HEK293 (cell line): Measurements from ENCODE around the gene PTPRR.

ENCODE experiments used
- CTCF ChIA-PET: fragments of 350-600 bp; formaldehyde crosslinking; extraction: SDS; loops from one replicate; lab custom pipeline; 2021; ENCODE audit warnings: antibody characterized with exemption; lab: Yijun Ruan, JAX
- POLR2A ChIA-PET: fragments of 300-600 bp; formaldehyde crosslinking; extraction: SDS; loops from one replicate; lab custom pipeline; 2020; ENCODE audit warnings: antibody characterized with exemption, inconsistent platforms; lab: Yijun Ruan, JAX
- H3K27ac ChIP-seq: fragments of 200-500 bp; sonication (Bioruptor generic); 2 replicates; pipeline ENCODE4 v1.5.1; 2014; ENCODE audit warnings: low read depth, low read length, control low read depth, inconsistent platforms; ENCODE audit errors: extremely low read depth
- H3K36me3 ChIP-seq, 2 experiments: fragments of 200-500 bp in 1 of 2; sonication (Bioruptor generic) in 1 of 2; 1 replicate in 1 of 2; 2 replicates in 1 of 2; pipeline ENCODE4 v1.5.1; 2014 to 2017; ENCODE audit warnings: inconsistent platforms in 2 of 2, low read length in 2 of 2; ENCODE audit not compliant: control insufficient read depth in 2 of 2, insufficient read depth in 1 of 2
- H3K4me1 ChIP-seq: fragments of 200-500 bp; sonication (Bioruptor generic); 2 replicates; pipeline ENCODE4 v1.5.1; 2014; ENCODE audit warnings: mild to moderate bottlenecking, low read length, inconsistent platforms; ENCODE audit not compliant: control insufficient read depth, insufficient read depth
- H3K4me3 ChIP-seq: 2 replicates; pipeline ENCODE4 v1.5.1; 2011; ENCODE audit warnings: low read depth, mild to moderate bottlenecking, control low read depth, low read length, moderate library complexity
- H3K9me3 ChIP-seq: fragments of 200-500 bp; sonication (Bioruptor generic); 2 replicates; pipeline ENCODE4 v1.5.1; 2014; ENCODE audit warnings: low read depth, low read length, inconsistent platforms; ENCODE audit not compliant: control insufficient read depth, insufficient read depth
- KLF7 ChIP-seq: fragments of 450-650 bp; formaldehyde crosslinking; IDR thresholded peaks from 2 replicates; pipeline ENCODE4 v1.5.1; 2016; ENCODE audit warnings: missing biosample characterization, missing genetic modification characterization, borderline replicate concordance
- KLF9 ChIP-seq: fragments of 450-650 bp; formaldehyde crosslinking; IDR thresholded peaks from 2 replicates; pipeline ENCODE4 v1.5.1; 2016; ENCODE audit warnings: missing biosample characterization, missing genetic modification characterization, low read depth
- ZIC2 ChIP-seq: fragments of 450-650 bp; formaldehyde crosslinking; IDR thresholded peaks from 2 replicates; pipeline ENCODE4 v1.5.1; 2016; ENCODE audit warnings: missing biosample characterization, missing genetic modification characterization
- ZNF239 ChIP-seq: fragments of 450-650 bp; formaldehyde crosslinking; IDR thresholded peaks from 2 replicates; pipeline ENCODE4 v1.5.1; 2016; ENCODE audit warnings: missing biosample characterization, missing genetic modification characterization
- ZNF248 ChIP-seq: fragments of 450-650 bp; formaldehyde crosslinking; IDR thresholded peaks from 2 replicates; pipeline ENCODE4 v1.5.1; 2017; ENCODE audit warnings: missing biosample characterization, missing genetic modification characterization
- ZNF324 ChIP-seq: fragments of 450-650 bp; formaldehyde crosslinking; IDR thresholded peaks from 2 replicates; pipeline ENCODE4 v1.5.1; 2016; ENCODE audit warnings: missing biosample characterization, missing genetic modification characterization
- ZNF366 ChIP-seq: fragments of 450-650 bp; formaldehyde crosslinking; conservative IDR thresholded peaks from 2 replicates; pipeline ENCODE4 v1.5.1; 2016; ENCODE audit warnings: missing biosample characterization, missing genetic modification characterization
- ZNF394 ChIP-seq: fragments of 450-650 bp; formaldehyde crosslinking; IDR thresholded peaks from 2 replicates; pipeline ENCODE4 v1.5.1; 2016; ENCODE audit warnings: missing biosample characterization, missing genetic modification characterization, mild to moderate bottlenecking, moderate library complexity, borderline replicate concordance
- ZNF548 ChIP-seq: fragments of 450-650 bp; formaldehyde crosslinking; IDR thresholded peaks from 2 replicates; pipeline ENCODE4 v1.5.1; 2016; ENCODE audit warnings: missing biosample characterization, missing genetic modification characterization
- ZNF561 ChIP-seq: fragments of 450-650 bp; IDR thresholded peaks from 2 replicates; pipeline ENCODE4 v1.5.1; 2018; ENCODE audit warnings: missing biosample characterization, missing genetic modification characterization, borderline replicate concordance
- ZNF785 ChIP-seq: fragments of 450-650 bp; formaldehyde crosslinking; IDR thresholded peaks from 2 replicates; pipeline ENCODE4 v1.5.1; 2016; ENCODE audit warnings: missing biosample characterization, missing genetic modification characterization
- ZNF791 ChIP-seq: fragments of 450-650 bp; formaldehyde crosslinking; IDR thresholded peaks from 2 replicates; pipeline ENCODE4 v1.5.1; 2016; ENCODE audit warnings: missing biosample characterization, missing genetic modification characterization
- TF ChIP-seq, protein P1 (sequence below): fragments of 450-650 bp; formaldehyde crosslinking; IDR thresholded peaks from 2 replicates; pipeline ENCODE4 v1.5.1; 2016; ENCODE audit warnings: missing biosample characterization, missing genetic modification characterization
- TF ChIP-seq, protein P2 (sequence below): fragments of 450-650 bp; formaldehyde crosslinking; IDR thresholded peaks from 2 replicates; pipeline ENCODE4; 2016; ENCODE audit warnings: missing biosample characterization, missing genetic modification characterization
- TF ChIP-seq, protein P3 (sequence below): fragments of 450-650 bp; formaldehyde crosslinking; IDR thresholded peaks from 2 replicates; pipeline ENCODE4 v1.5.1; 2016; ENCODE audit warnings: missing biosample characterization, missing genetic modification characterization
- TF ChIP-seq, protein P4 (sequence below): fragments of 450-650 bp; formaldehyde crosslinking; IDR thresholded peaks from 2 replicates; pipeline ENCODE4 v1.5.1; 2016; ENCODE audit warnings: missing biosample characterization, missing genetic modification characterization, borderline replicate concordance
- TF ChIP-seq, protein P5 (sequence below): fragments of 450-650 bp; formaldehyde crosslinking; IDR thresholded peaks from 2 replicates; pipeline ENCODE4 v1.5.1; 2016; ENCODE audit warnings: missing biosample characterization, missing genetic modification characterization

Gene PTPRR

DNA sequence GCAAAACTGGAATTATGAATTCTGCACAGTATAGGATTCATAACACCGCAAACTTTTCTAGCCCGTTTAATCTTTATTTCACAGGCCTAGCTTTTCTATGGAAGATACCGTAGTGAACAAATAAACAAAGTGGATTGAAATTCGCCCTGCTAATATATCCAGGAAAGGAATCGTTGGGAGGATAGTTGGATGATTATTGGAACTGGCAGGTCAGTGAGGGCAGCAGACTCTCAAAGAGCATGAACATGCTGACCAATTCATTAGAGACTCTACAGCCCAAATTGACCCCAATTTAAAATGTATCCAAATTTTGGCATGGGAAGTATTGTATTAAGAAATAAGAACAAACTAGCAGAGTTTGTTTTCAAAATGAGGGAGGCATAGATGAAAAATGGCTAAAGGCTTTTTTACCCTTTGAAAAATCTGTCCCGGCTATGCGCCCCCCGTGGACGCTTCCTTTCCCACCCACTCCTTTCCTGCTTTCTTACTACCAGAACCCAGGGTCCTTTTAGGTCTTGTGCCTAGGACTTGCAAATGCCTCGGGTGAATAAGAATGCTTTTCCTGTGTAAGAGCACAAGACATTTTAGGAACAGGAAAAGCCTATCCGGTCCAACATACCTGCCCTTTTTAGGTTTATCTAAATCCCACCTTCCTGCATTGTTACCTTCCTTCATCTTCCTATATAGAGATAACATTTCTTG lies 198.7 kb downstream of the PTPRR start:
- Histone ChIP-seq H3K4me1 (no peaks in the 10 kb centered on the region), H3K9me3 (no peaks in the 10 kb centered on the region), H3K27ac (no peak overlapping the region), H3K36me3 (no peaks in the 10 kb centered on the region), H3K4me3 (no peak overlapping the region)
- CTCF ChIA-PET = interaction anchor here (0.7 to 3.8 kb wide), 5 partner anchors 128 to 842 kb away, joined by 3 to 21 read pairs (median 5); no protein-coding TSS in a partner anchor
- TF ChIP-seq ZNF561 (tag by site-specific recombination) (no peak), ZNF324 (no peak), ZNF394 (tag by site-specific recombination) (no peak), ZNF791 (tag by site-specific recombination) (no peak), KLF9 (tag by site-specific recombination) (no peak), ZNF785 (tag by site-specific recombination) (no peak), ZNF366 (no peak), ZIC2 (tag by site-specific recombination) (no peak), KLF7 (tag by site-specific recombination) (no peak)
- TF ChIP-seq, protein P1, sequence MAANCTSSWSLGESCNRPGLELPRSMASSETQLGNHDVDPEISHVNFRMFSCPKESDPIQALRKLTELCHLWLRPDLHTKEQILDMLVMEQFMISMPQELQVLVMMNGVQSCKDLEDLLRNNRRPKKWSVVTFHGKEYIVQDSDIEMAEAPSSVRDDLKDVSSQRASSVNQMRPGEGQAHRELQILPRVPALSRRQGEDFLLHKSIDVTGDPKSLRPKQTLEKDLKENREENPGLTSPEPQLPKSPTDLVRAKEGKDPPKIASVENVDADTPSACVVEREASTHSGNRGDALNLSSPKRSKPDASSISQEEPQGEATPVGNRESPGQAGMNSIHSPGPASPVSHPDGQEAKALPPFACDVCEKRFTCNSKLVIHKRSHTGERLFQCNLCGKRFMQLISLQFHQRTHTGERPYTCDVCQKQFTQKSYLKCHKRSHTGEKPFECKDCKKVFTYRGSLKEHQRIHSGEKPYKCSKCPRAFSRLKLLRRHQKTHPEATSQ = no peak
- TF ChIP-seq, protein P2, sequence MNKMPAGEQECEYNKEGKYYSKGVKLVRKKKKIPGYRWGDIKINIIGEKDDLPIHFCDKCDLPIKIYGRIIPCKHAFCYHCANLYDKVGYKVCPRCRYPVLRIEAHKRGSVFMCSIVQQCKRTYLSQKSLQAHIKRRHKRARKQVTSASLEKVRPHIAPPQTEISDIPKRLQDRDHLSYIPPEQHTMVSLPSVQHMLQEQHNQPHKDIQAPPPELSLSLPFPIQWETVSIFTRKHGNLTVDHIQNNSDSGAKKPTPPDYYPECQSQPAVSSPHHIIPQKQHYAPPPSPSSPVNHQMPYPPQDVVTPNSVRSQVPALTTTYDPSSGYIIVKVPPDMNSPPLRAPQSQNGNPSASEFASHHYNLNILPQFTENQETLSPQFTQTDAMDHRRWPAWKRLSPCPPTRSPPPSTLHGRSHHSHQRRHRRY (tag by site-specific recombination) = no peak
- TF ChIP-seq, protein P3, sequence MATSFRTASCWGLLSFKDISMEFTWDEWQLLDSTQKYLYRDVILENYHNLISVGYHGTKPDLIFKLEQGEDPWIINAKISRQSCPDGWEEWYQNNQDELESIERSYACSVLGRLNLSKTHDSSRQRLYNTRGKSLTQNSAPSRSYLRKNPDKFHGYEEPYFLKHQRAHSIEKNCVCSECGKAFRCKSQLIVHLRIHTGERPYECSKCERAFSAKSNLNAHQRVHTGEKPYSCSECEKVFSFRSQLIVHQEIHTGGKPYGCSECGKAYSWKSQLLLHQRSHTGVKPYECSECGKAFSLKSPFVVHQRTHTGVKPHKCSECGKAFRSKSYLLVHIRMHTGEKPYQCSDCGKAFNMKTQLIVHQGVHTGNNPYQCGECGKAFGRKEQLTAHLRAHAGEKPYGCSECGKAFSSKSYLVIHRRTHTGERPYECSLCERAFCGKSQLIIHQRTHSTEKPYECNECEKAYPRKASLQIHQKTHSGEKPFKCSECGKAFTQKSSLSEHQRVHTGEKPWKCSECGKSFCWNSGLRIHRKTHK = no peak
- TF ChIP-seq, protein P4, sequence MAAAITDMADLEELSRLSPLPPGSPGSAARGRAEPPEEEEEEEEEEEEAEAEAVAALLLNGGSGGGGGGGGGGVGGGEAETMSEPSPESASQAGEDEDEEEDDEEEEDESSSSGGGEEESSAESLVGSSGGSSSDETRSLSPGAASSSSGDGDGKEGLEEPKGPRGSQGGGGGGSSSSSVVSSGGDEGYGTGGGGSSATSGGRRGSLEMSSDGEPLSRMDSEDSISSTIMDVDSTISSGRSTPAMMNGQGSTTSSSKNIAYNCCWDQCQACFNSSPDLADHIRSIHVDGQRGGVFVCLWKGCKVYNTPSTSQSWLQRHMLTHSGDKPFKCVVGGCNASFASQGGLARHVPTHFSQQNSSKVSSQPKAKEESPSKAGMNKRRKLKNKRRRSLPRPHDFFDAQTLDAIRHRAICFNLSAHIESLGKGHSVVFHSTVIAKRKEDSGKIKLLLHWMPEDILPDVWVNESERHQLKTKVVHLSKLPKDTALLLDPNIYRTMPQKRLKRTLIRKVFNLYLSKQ = no peak
- POLR2A ChIA-PET = no interaction called here

DNA sequence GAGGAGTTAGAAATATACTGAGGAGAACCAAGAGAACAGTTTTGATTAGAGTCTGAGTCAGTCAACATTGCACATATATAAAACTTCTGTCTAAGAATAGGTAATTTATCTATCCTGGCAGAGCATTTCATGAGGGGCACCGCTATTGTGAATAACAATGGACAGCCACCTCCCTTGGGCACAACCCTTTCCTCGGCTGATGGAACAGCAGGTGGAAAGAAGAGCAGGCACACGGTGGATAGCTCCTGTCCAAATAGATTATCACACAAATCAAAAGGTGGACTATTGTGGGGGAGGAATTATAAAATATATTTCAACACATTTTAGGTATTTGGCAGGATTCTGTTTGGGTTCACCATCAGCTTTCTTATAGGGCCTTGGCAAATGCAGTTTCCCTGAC lies 199.3 kb downstream of the PTPRR start:
- H3K4me1 ChIP-seq = no peaks in the 10 kb centered on the region
- ChIA-PET CTCF (interaction anchor here (0.5 to 3.8 kb wide), 12 partner anchors 25 to 980 kb away, joined by 3 to 21 read pairs (median 4); no protein-coding TSS in a partner anchor), POLR2A (no interaction called here)
- no peaks in the 10 kb centered on the region for H3K9me3 ChIP-seq
- H3K4me3 ChIP-seq = no peak overlapping the region
- TF ChIP-seq ZNF248 (tag by site-specific recombination) = no peak
- no peak for TF ChIP-seq ZNF239 (tag by site-specific recombination)
- no peak for TF ChIP-seq ZNF548 (tag by site-specific recombination)
- TF ChIP-seq, protein P5, sequence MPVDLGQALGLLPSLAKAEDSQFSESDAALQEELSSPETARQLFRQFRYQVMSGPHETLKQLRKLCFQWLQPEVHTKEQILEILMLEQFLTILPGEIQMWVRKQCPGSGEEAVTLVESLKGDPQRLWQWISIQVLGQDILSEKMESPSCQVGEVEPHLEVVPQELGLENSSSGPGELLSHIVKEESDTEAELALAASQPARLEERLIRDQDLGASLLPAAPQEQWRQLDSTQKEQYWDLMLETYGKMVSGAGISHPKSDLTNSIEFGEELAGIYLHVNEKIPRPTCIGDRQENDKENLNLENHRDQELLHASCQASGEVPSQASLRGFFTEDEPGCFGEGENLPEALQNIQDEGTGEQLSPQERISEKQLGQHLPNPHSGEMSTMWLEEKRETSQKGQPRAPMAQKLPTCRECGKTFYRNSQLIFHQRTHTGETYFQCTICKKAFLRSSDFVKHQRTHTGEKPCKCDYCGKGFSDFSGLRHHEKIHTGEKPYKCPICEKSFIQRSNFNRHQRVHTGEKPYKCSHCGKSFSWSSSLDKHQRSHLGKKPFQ (tag by site-specific recombination) = no peak
- no peak overlapping the region for H3K27ac ChIP-seq
- H3K36me3 ChIP-seq = no peaks in the 10 kb centered on the region
